Breast epithelium (tissue), 3 donors: ENCODE results near the gene CDC42SE2.

Experiments used
- POLR2AphosphoS5 ChIP-seq, 3 donors: sonication (generic); formaldehyde crosslinking; IDR thresholded peaks; one replicate each; pipeline ENCODE4 v1.6.1; 2017; ENCODE audit warnings: antibody characterized with exemption in 3 of 3
- TF ChIP-seq, protein P1 (sequence below), 3 donors: fragments of 450-650 bp; IDR thresholded peaks; one replicate each; pipeline ENCODE4 v1.5.1; 2016 to 2017; ENCODE audit warnings: antibody characterized with exemption in 3 of 3, mild to moderate bottlenecking in 3 of 3, moderate library complexity in 3 of 3

DNA sequence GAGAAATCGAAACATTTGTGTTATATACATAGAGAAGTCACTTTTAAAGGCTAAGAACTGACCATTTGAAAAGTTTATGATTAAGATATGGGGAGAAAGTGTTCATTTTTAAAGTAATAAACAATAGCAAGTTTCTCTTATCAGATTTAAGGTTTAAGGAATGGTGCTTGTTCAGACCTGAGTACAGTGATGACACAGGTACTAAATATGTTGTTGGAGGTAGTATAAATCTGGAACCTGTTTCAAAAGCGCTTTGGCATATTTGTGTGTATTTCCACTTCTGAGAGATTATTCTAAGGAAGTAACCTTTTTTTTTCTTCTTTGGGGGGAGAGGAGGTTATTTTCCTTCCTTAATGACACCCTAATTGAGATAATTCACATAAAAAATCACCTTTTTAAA is 18.4 kb downstream of the CDC42SE2 start:
- TF ChIP-seq, protein P1, sequence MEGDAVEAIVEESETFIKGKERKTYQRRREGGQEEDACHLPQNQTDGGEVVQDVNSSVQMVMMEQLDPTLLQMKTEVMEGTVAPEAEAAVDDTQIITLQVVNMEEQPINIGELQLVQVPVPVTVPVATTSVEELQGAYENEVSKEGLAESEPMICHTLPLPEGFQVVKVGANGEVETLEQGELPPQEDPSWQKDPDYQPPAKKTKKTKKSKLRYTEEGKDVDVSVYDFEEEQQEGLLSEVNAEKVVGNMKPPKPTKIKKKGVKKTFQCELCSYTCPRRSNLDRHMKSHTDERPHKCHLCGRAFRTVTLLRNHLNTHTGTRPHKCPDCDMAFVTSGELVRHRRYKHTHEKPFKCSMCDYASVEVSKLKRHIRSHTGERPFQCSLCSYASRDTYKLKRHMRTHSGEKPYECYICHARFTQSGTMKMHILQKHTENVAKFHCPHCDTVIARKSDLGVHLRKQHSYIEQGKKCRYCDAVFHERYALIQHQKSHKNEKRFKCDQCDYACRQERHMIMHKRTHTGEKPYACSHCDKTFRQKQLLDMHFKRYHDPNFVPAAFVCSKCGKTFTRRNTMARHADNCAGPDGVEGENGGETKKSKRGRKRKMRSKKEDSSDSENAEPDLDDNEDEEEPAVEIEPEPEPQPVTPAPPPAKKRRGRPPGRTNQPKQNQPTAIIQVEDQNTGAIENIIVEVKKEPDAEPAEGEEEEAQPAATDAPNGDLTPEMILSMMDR (IDR thresholded peaks at IDR 0.05): no peak
- no peak for TF ChIP-seq POLR2AphosphoS5 (IDR thresholded peaks at IDR 0.05)
